ENCODE measurements around the gene TTYH3. TPM values are rescaled to one million over a fixed set of nuclear protein-coding genes. Genes with fewer than 3 reads are reported as not detected.
"Not testable (repeated sequence)": the region's sequence is repeated elsewhere in the genome, so short reads cannot be mapped to it uniquely, and the experiment has no call there.

The TTYH3 gene
- 35.6 and 38.0 TPM in 2 replicates for total RNA-seq

DNA sequence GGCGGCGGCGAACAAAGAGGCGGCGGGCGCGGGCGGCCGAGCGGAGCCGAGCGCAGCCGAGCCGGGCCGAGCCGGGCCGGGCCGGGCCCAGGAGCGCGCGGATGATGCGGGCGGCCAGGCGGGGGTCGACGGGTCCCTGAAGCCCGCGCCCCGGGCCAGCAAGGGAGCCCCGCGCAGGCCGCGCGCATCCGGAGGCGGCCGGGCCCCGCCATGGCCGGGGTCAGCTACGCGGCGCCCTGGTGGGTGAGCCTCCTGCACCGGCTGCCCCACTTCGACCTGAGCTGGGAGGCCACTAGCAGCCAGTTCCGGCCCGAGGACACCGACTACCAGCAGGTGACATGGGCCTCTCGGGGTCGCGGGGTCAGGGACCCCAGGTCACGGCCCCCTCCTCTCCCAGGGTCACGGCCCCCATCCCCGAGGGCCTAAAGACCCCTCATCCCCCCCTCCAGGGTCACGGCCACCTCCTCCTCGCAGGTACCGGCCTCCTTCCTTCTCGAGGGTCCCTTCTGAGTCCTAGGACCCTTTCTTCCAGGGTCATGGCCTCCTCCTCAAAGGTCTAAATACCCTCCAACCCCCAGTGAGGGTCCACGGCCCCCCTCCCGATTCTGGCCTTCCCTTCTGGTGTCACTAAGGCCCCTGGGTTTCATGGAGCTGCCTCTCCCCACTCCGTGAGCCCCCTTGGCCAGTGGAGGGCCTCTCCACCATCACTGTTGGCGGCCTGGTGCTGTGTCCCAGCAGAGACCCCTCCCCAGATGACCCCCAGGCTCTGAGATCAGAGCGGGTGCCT lies at the start of gene TTYH3:
TSS of gene TTYH3 (plus strand) at position 41 of the 787 bp plus-strand sequence. CDS start at position 211, 170 bp downstream.
- Mint-ChIP-seq H3K9me3 (no peaks in the 10 kb centered on the region), H3K27ac (peak within 1 kb of the TSS; percentile 91), H3K4me1 (peaks cover 17% of the 10 kb centered on the region), H3K27me3 (peaks cover 1% of the 10 kb centered on the region), H3K4me3 (peak within 1 kb of the TSS; percentile 96), H3K36me3 (ENCODE audit: low read depth) (no peaks in the 10 kb centered on the region)
- intact Hi-C loops (cut with micrococcal nuclease), result loop anchor here (1.0 kb wide), 2 partner anchors 77 to 110 kb away; partner anchors contain the start of gene BRAT1
- no peak for DNase-seq

GRCh38 chr7:2582006-2582735 lies 49.6 kb upstream of the TTYH3 start:
- no peaks in the 10 kb centered on the region for H3K27me3 Mint-ChIP-seq
- H3K4me1 Mint-ChIP-seq, result no peaks in the 10 kb centered on the region
- peaks cover 2% of the 10 kb centered on the region for H3K36me3 Mint-ChIP-seq (ENCODE audit: low read depth)
- DNase-seq, result no peak
- intact Hi-C loops (cut with micrococcal nuclease), result no loop called here
- no peak overlapping the region for H3K4me3 Mint-ChIP-seq
- no peak overlapping the region for H3K27ac Mint-ChIP-seq
- no peaks in the 10 kb centered on the region for H3K9me3 Mint-ChIP-seq

DNA sequence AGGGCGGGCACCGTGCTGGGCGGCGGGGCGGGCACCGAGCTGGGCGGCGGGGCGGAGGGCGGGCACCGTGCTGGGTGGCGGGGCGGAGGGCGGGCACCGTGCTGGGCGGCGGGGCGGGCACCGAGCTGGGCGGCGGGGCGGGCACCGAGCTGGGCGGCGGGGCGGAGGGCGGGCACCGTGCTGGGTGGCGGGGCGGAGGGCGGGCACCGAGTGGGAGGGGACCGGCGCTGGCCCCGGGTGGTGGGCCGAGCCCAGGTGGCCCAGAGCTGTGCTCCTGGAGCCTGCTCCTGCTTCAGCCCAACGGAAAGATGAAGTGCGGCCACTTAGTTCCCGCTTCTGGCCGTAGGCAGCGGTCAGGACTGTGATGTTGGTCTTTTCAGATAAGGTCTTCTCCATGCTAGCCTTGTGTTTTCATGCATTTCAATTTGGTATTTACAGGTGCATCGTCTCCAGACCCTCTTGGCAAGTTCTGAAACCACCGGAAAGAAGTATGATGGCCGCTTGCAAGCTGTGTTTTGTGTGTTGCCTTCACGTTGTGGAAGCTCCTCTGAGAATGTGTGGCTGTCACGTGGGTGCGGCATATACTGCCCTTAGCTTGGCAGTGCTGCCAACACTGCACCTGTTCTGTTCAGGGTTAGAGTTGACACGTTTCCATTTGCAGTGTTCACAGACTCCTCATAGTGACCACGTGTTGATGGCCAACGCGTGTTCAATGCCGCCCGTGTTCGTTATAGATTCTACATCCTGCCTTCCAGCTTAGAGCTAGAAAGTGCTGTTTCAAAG lies 47.8 kb upstream of the TTYH3 start:
- Mint-ChIP-seq H3K27me3 (no peaks in the 10 kb centered on the region), H3K36me3 (ENCODE audit: low read depth) (peaks cover under 1% of the 10 kb centered on the region), H3K9me3 (no peaks in the 10 kb centered on the region), H3K4me3 (no peak overlapping the region), H3K4me1 (no peaks in the 10 kb centered on the region), H3K27ac (no peak overlapping the region)
- DNase-seq, result no peak
- intact Hi-C loops (cut with micrococcal nuclease), result no loop called here

- DNase-seq, result no peak
- Mint-ChIP-seq H3K36me3 (ENCODE audit: low read depth) (no peaks in the 10 kb centered on the region), H3K9me3 (no peaks in the 10 kb centered on the region), H3K4me1 (no peaks in the 10 kb centered on the region), H3K27ac (no peak overlapping the region), H3K27me3 (no peaks in the 10 kb centered on the region), H3K4me3 (no peak overlapping the region)
- intact Hi-C loops (cut with micrococcal nuclease), result no loop called here
Measured at GRCh38 chr7:2585446-2585845, 46.3 kb upstream of the TTYH3 start.

DNA sequence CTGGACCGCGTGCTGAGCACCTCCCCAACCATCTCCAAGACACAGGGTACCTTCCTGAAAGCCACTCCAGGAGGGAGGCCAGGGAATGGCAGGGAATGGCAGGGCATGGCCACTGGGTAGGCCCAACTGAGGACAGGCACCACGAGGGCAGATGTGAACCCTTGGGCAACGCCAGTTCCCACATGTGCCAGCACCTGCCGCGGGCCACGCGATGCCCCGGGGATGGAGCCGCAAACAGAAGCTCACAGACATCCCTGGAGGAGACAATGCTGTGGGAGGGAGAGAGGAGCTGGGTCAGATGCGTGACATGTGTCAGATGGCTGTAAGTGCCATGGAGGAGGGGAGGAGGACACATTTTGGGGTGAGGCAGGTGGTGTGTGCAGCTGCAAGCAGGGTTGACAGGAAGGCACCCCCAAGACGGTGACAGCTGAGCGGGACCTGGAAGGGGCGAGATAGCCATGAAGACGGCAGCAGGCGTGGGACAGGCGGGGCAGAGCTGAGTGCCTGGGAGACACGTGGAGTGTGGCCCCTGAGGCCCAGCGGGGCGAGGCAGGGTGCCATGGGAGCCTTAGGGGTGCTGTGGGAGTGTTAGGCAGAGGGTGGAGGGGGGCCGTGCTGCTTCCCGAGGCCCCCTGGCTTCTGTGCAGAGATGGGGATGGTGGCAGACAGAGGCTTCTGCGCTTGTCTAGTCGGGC lies 45.3 kb upstream of the TTYH3 start:
- Mint-ChIP-seq H3K36me3 (ENCODE audit: low read depth) (no peaks in the 10 kb centered on the region), H3K4me3 (no peak overlapping the region), H3K9me3 (no peaks in the 10 kb centered on the region), H3K27ac (no peak overlapping the region), H3K27me3 (no peaks in the 10 kb centered on the region), H3K4me1 (no peaks in the 10 kb centered on the region)
- intact Hi-C loops (cut with micrococcal nuclease), result no loop called here
- no peak for DNase-seq

- intact Hi-C loops (cut with micrococcal nuclease), result no loop called here
- Mint-ChIP-seq H3K36me3 (ENCODE audit: low read depth) (no peaks in the 10 kb centered on the region), H3K9me3 (no peaks in the 10 kb centered on the region), H3K27me3 (no peaks in the 10 kb centered on the region), H3K27ac (no peak overlapping the region), H3K4me3 (no peak overlapping the region), H3K4me1 (no peaks in the 10 kb centered on the region)
- no peak for DNase-seq
Measured at GRCh38 chr7:2587134-2587533, 44.7 kb upstream of the TTYH3 start.

DNA sequence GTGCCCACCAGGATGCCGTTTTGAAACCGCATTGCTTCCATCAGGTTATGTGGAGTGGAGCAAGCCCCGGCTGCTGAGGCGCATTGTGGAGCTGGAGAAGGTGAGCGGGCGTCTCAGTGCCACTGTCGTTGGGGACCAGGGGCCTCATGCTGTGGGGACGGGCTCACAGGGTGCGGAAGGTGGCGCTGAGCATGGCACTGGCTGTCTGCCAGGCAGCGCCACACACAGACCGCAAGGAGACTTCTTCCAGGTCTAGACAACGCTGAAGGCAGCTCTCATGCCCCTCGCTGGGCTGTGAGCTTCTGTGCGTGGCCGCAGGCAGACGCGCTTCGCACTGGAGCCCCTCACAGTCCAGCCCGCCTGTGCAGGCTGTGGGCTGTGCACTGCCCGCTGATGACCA lies 44.0 kb upstream of the TTYH3 start:
- no peak overlapping the region for H3K4me3 Mint-ChIP-seq
- no peaks in the 10 kb centered on the region for H3K9me3 Mint-ChIP-seq
- no peak overlapping the region for H3K27ac Mint-ChIP-seq
- no peaks in the 10 kb centered on the region for H3K4me1 Mint-ChIP-seq
- intact Hi-C loops (cut with micrococcal nuclease), result no loop called here
- no peaks in the 10 kb centered on the region for H3K27me3 Mint-ChIP-seq
- no peak for DNase-seq
- H3K36me3 Mint-ChIP-seq (ENCODE audit: low read depth), result peaks cover under 1% of the 10 kb centered on the region

- Mint-ChIP-seq H3K36me3 (ENCODE audit: low read depth) (peaks cover 2% of the 10 kb centered on the region), H3K27ac (no peak overlapping the region), H3K27me3 (no peaks in the 10 kb centered on the region), H3K9me3 (no peaks in the 10 kb centered on the region), H3K4me1 (no peaks in the 10 kb centered on the region), H3K4me3 (no peak overlapping the region)
- no peak for DNase-seq
- intact Hi-C loops (cut with micrococcal nuclease), result no loop called here
Measured at GRCh38 chr7:2589341-2589740, 42.4 kb upstream of the TTYH3 start.

DNA sequence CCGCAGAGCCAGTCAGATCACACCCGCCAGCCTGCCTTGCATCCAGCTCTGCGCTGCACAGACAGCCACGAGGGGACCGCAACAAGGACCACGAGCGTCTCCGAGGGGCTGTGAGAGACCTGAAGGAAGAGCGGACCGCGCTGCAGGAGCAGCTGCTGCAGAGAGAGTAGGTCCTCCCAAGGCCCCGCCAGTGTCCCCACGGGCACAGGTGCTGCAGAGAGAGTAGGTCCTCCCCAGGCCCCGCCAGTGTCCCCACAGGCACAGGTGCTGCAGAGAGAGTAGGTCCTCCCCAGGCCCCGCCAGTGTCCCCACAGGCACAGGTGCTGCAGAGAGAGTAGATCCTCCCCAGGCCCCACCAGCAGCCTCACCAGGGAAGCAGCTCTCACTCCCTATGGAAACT lies 41.8 kb upstream of the TTYH3 start:
- intact Hi-C loops (cut with micrococcal nuclease); H3K27ac Mint-ChIP-seq; DNase-seq; H3K9me3 Mint-ChIP-seq; H3K27me3 Mint-ChIP-seq; H3K4me3 Mint-ChIP-seq; H3K4me1 Mint-ChIP-seq; H3K36me3 Mint-ChIP-seq (ENCODE audit: low read depth): not testable (repeated sequence)

- Mint-ChIP-seq H3K36me3 (ENCODE audit: low read depth) (peaks cover 3% of the 10 kb centered on the region), H3K27ac (no peak overlapping the region), H3K9me3 (no peaks in the 10 kb centered on the region), H3K27me3 (no peaks in the 10 kb centered on the region), H3K4me1 (no peaks in the 10 kb centered on the region), H3K4me3 (no peak overlapping the region)
- no peak for DNase-seq
- intact Hi-C loops (cut with micrococcal nuclease), result no loop called here
Measured at GRCh38 chr7:2592375-2592865, 39.4 kb upstream of the TTYH3 start.

GRCh38 chr7:2593036-2593727 lies 38.6 kb upstream of the TTYH3 start:
- Mint-ChIP-seq H3K4me1 (no peaks in the 10 kb centered on the region), H3K9me3 (no peaks in the 10 kb centered on the region), H3K27me3 (no peaks in the 10 kb centered on the region), H3K36me3 (ENCODE audit: low read depth) (peaks cover 3% of the 10 kb centered on the region), H3K4me3 (no peak overlapping the region), H3K27ac (no peak overlapping the region)
- no peak for DNase-seq
- intact Hi-C loops (cut with micrococcal nuclease), result no loop called here

- no peak for DNase-seq
- Mint-ChIP-seq H3K9me3 (no peaks in the 10 kb centered on the region), H3K27me3 (no peaks in the 10 kb centered on the region), H3K27ac (no peak overlapping the region), H3K4me3 (no peak overlapping the region), H3K36me3 (ENCODE audit: low read depth) (peaks cover 3% of the 10 kb centered on the region), H3K4me1 (no peaks in the 10 kb centered on the region)
- intact Hi-C loops (cut with micrococcal nuclease), result no loop called here
Measured at GRCh38 chr7:2594599-2594998, 37.2 kb upstream of the TTYH3 start.

DNA sequence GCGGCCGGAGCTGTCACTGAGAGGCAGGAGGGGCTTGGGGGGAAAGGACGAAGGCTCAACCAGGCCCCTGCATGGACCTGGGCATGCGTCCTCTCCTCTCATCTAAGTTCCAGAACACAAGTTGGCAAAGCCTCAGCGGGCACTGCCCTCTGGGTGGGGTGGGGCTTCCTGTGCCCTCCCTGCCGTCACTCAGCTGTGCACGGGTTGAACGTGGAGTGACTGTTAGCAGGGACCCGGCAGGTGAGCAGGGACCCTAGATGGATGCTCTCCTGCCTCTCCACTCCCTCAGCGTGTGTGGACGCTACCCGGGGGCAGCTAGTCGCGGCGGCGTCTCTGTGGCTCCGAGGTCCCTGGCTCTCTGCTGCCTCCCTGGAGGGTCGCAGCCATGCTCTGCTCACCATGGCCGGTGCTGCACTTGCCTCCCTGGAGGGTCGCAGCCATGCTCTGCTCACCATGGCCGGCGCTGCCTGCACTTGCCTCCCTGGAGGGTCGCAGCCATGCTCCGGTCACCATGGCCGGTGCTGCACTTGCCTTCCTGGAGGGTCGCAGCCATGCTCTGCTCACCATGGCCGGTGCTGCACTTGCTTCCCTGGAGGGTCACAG lies 36.4 kb upstream of the TTYH3 start:
- H3K27ac Mint-ChIP-seq, result no peak overlapping the region
- intact Hi-C loops (cut with micrococcal nuclease), result no loop called here

More for the DNA sequence above, 36.4 kb upstream of the TTYH3 start:
- Mint-ChIP-seq H3K36me3 (ENCODE audit: low read depth) (peaks cover 3% of the 10 kb centered on the region), H3K9me3 (no peaks in the 10 kb centered on the region), H3K27me3 (no peaks in the 10 kb centered on the region), H3K4me1 (no peaks in the 10 kb centered on the region), H3K4me3 (no peak overlapping the region)
- no peak for DNase-seq

Measured in activated CD4-positive, alpha-beta T cell treated with anti-CD3 and anti-CD28 coated beads, Interleukin-2, amount 10 ng/mL, durations not matched to agents 24 days and 14 days (primary cell).